NCI-H510A (cell line): ENCODE results near the gene MXRA8.

ENCODE experiments used
- DNase-seq: peaks from one replicate; lab custom pipeline; 2025; lab: John Stamatoyannopoulos, UW

MXRA8 gene

DNA sequence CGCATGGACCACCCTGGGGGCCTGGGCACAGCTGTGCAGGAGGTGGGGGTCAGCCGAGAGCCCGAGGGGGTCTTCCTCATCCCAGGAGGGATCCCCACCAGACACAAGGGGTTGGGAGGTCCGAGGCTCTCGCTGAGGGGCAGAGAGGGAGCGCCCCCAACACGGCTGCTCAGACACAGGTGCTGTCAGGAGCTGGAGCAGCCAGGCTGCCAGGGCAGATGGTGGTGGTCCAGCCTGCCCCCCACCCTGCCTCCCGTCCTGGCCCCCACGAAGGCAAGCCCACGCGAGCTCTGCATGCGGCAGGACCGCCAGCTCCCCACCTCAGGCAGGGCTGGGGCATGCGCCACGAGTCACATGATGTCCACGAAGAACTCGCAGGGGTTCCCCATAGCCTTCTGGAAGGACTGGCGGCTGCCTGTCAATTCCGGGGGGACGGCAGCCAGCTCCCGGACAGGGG, 22.5 kb downstream of the MXRA8 start:
- no peak for DNase-seq

DNA sequence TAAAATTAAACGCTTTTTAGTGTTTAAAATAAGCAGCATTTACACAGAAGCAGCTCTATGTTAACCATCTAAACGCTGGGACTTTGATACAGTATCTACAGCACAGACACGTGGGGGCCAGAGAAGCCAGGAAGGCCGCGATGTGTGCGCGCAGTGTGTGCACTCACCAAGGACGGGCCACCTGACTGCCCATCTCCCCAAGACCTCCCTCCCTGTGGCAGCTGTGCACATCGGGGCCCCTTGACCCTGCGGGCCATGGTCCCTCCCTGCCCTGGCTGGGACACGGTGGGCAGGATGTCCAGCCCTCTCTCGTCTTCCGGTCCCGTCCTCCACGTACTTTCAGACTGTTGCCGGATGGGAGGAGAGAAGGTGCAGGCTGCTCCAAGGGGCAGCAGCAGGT, 23.1 kb downstream of the MXRA8 start:
- DNase-seq = no peak

DNA sequence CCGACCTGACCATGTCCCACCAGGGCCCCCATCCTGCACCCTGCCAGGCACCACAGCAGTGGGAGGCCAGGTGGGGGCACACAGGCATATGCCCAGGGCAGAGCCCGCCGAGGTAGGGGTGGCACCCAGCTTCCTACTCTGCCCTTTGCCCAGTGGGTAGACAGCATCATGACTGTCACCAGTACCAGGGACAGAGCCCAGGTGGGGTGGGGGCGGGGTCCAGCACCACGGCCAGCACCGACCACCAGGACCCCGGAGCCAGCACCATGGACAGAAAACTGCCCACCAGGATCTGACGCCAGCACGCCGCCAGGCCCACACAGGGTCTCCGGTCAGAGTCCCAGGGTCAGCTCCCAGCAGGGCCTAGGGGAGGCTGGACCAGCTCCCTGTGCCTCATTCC, 23.5 kb downstream of the MXRA8 start:
- DNase-seq = no peak

DNA sequence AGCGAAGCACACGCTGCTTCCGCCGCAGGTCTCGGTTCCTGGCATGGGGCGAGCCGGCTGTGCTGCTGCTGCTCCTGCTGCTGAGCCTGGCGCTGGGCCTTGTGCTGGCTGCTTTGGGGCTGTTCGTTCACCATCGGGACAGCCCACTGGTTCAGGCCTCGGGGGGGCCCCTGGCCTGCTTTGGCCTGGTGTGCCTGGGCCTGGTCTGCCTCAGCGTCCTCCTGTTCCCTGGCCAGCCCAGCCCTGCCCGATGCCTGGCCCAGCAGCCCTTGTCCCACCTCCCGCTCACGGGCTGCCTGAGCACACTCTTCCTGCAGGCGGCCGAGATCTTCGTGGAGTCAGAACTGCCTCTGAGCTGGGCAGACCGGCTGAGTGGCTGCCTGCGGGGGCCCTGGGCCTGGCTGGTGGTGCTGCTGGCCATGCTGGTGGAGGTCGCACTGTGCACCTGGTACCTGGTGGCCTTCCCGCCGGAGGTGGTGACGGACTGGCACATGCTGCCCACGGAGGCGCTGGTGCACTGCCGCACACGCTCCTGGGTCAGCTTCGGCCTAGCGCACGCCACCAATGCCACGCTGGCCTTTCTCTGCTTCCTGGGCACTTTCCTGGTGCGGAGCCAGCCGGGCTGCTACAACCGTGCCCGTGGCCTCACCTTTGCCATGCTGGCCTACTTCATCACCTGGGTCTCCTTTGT, 24.7 kb downstream of the MXRA8 start:
- no peak for DNase-seq

DNA sequence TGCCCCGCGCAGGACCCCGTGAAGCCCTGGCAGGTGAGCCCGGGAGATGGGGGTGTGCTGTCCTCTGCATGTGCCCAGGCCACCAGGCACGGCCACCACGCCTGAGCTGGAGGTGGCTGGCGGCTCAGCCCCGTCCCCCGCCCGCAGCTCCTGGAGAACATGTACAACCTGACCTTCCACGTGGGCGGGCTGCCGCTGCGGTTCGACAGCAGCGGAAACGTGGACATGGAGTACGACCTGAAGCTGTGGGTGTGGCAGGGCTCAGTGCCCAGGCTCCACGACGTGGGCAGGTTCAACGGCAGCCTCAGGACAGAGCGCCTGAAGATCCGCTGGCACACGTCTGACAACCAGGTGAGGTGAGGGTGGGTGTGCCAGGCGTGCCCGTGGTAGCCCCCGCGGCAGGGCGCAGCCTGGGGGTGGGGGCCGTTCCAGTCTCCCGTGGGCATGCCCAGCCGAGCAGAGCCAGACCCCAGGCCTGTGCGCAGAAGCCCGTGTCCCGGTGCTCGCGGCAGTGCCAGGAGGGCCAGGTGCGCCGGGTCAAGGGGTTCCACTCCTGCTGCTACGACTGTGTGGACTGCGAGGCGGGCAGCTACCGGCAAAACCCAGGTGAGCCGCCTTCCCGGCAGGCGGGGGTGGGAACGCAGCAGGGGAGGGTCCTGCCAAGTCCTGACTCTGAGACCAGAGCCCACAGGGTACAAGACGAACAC, 25.4 kb downstream of the MXRA8 start:
- DNase-seq = no peak

DNA sequence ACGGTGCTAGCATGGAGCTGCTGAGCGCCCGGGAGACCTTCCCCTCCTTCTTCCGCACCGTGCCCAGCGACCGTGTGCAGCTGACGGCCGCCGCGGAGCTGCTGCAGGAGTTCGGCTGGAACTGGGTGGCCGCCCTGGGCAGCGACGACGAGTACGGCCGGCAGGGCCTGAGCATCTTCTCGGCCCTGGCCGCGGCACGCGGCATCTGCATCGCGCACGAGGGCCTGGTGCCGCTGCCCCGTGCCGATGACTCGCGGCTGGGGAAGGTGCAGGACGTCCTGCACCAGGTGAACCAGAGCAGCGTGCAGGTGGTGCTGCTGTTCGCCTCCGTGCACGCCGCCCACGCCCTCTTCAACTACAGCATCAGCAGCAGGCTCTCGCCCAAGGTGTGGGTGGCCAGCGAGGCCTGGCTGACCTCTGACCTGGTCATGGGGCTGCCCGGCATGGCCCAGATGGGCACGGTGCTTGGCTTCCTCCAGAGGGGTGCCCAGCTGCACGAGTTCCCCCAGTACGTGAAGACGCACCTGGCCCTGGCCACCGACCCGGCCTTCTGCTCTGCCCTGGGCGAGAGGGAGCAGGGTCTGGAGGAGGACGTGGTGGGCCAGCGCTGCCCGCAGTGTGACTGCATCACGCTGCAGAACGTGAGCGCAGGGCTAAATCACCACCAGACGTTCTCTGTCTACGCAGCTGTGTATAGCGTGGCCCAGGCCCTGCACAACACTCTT, 26.2 kb downstream of the MXRA8 start:
- DNase-seq = peak; percentile 63

DNA sequence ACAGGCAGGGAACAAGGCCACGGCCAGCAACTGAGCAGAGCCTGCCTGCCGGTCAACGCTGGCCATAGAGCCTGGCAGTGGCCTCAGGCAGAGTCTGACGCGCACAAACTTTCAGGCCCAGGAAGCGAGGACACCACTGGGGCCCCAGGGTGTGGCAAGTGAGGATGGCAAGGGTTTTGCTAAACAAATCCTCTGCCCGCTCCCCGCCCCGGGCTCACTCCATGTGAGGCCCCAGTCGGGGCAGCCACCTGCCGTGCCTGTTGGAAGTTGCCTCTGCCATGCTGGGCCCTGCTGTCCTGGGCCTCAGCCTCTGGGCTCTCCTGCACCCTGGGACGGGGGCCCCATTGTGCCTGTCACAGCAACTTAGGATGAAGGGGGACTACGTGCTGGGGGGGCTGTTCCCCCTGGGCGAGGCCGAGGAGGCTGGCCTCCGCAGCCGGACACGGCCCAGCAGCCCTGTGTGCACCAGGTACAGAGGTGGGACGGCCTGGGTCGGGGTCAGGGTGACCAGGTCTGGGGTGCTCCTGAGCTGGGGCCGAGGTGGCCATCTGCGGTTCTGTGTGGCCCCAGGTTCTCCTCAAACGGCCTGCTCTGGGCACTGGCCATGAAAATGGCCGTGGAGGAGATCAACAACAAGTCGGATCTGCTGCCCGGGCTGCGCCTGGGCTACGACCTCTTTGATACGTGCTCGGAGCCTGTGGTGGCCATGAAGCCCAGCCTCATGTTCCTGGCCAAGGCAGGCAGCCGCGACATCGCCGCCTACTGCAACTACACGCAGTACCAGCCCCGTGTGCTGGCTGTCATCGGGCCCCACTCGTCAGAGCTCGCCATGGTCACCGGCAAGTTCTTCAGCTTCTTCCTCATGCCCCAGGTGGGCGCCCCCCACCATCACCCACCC, 27.0 kb downstream of the MXRA8 start, which contains the start of gene TAS1R3:
TAS1R3 (plus strand) TSS at position 213 of the 898 bp plus-strand sequence; CDS start at position 279, 66 bp downstream.
- peak; percentile 63 for DNase-seq

DNA sequence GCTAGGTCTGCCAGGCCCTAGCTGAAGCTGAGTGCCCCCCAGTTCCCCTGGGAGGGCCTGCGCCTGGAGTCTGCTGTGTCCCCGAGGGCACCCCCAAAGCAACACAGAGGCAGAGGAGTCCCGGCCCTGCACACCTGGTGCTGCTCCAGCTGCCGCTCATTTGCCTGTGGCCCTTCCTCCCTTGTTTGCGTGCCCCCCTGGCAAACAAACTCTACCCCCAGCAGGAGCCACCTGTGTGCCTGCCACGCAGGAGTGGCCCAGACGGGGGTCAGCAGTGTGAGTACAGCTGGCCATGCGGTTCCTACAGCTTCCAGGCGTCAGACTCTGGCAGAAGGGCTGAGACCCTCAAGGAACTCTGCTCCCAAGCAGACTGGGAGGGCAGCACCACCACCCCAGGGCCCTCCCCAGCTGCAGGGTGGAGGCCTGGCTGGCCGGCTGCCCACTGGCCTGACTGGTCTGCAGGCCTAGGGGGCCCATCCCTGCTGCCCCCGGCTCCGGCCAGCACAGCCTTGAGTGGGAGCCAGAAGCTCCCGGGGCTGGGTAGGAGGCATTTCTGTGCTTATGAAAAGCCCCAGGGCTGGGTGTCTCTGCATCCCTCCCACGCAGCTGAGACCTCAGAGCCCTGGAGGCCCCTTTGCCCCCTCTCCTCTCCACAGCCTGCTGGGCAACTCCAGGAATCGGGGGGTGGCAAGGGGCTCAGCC, 27.8 kb downstream of the MXRA8 start:
- DNase-seq = no peak

DNA sequence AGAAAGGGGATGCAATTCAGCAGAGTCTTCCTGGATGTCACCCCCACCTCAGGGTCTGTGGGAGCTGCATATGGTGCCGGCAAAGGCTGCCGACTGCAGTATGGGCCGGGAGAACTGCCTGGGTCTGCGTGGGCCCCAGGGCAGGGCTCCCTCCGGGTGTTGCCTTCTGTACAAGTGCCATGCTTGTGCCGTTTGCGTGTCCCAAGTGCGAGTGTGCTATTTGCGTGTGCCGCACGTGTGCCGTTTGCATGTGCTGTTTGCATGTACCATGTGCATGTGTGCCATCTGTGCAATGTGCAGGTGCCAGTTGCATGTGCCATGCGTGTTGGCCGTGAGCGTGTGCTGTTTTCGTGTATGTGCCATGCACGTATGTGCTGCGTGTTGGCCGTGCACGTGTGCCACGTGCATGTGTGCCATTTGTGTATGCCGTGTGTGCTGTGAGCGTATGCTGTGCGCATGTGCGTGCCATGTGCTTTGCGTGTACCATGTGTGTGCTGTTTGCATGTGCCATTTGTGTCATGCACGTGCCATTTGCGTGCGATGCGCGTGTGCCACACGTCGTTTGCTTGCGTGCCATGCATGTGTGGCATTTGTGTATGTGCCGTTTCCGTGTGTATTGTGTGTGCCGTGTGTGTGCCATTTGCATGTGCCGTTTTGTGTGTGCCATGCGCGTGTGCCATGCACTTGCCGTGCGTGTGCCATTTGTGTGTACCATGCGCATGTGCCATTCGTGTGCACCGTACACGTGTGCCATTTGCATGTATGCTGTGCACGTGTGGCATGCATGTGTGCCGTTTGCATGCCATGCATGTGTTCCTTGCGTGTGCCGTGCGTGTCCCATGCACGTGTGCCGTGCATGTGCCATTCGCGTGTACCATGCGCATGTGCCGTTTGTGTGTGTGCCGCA, 28.8 kb downstream of the MXRA8 start:
- DNase-seq = no peak

DNA sequence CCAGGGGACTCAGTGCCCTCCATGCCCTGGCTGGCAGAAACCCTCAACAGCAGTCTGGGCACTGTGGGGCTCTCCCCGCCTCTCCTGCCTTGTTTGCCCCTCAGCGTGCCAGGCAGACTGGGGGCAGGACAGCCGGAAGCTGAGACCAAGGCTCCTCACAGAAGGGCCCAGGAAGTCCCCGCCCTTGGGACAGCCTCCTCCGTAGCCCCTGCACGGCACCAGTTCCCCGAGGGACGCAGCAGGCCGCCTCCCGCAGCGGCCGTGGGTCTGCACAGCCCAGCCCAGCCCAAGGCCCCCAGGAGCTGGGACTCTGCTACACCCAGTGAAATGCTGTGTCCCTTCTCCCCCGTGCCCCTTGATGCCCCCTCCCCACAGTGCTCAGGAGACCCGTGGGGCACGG, 30.1 kb downstream of the MXRA8 start:
- DNase-seq = no peak

DNA sequence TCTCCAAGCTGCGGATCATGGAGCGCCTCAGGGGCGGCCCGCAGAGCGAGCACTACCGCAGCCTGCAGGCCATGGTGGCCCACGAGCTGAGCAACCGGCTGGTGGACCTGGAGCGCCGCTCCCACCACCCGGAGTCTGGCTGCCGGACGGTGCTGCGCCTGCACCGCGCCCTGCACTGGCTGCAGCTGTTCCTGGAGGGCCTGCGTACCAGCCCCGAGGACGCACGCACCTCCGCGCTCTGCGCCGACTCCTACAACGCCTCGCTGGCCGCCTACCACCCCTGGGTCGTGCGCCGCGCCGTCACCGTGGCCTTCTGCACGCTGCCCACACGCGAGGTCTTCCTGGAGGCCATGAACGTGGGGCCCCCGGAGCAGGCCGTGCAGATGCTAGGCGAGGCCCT, 31.1 kb downstream of the MXRA8 start:
- no peak for DNase-seq

DNA sequence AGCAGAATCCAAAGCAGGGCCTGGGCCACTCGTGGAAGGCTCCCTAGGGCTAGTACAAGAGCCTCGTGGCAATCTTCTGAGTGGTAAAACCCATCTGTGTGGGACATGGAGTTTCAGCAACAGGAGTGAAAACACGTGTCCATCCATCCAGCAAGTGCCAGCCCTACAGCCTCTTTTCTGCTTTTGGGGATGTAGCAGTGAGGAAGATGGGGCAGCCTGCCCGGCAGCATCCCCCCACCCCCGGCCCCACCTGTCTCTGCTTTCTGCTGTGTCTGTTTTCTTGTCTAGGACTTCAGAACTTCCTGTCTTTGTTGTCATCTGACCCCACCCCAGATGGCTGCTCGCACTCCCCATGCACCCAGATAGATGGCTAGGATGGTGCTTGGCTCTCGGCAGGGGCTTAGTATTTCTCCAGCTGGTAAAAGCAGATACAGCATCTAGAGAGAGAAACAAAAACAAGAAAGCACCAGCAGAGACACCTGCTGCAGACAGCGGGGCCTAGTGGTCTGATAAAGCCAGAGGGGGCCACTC, 32.2 kb downstream of the MXRA8 start:
- DNase-seq = no peak

DNA sequence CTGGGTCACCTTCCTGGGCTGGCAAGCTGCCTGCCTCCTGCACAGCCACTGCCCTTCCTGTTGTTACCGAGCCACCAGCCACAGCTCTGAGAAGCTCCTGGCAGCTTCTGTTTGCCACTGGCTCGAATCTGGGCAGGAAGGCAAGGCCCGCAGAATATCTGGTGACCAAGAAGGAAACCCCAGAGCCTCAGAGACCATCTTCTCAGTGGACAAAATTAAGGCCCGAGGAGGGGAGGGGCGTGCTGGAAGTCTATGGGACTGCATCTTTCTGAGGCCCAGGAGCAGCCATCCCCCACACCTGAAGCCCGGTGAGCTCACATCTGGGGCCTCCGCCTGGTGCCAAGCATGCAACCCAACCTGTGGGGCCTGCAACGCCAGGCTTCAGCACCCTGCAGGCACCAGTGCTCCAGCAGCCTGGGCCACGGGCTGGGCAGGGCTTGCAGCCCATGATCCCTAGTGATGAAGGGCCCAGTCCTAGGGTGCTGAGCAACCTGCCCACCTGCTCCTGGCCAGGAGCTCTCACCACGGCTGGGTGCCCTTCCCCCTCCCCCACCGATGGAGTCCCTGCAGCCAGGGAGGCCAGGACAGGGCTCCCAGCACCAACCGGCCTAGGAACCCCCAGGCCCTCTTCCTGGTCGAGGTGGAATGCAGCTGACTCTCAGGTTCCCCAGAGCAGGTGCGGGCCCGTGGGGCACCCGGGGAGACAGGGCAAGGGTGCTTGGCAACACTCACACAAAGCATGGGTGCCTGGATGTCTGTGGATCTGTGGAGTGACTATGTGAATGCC, 32.9 kb downstream of the MXRA8 start:
- DNase-seq = no peak

DNA sequence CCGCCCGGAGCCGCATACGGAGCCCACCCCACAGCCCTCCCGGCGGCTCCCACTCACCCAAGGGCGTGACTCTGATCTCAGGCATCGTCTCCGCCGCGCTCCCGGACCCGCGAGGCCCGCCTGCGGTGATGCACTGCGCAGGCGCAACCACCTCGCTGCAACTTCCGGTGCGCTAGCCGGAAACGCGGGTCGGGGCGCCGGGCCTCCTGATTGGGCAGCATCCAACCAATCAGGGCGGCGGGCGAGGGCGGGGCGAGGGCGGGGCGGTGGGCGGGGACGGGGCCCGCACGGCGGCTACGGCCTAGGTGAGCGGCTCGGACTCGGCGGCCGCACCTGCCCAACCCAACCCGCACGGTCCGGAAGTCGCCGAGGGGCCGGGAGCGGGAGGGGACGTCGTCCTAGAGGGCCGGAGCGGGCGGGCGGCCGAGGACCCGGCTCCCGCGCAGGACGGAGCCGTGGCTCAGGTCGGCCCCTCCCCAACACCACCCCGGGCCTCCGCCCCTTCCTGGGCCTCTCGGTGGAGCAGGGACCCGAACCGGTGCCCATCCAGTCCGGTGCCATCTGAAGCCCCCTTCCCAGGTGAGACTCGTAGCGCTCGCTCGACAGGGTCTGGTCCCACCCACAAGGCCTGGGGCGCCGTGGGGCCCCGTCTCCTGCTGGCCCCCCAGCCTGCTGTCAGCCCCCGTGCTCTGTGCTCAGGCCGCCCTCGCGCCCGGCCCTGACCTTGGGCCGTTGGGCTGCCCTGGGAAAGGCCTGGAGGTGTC, 33.6 kb downstream of the MXRA8 start, which contains the start of the genes CPTP and INTS11:
CPTP (plus strand) TSS at position 279 of the 764 bp plus-strand sequence. CDS start 2,109 bp downstream, outside the sequence.
INTS11 (minus strand) TSS at position 137 of the 764 bp plus-strand sequence; CDS start at position 85, 52 bp downstream.
- DNase-seq = peak; percentile 98

DNA sequence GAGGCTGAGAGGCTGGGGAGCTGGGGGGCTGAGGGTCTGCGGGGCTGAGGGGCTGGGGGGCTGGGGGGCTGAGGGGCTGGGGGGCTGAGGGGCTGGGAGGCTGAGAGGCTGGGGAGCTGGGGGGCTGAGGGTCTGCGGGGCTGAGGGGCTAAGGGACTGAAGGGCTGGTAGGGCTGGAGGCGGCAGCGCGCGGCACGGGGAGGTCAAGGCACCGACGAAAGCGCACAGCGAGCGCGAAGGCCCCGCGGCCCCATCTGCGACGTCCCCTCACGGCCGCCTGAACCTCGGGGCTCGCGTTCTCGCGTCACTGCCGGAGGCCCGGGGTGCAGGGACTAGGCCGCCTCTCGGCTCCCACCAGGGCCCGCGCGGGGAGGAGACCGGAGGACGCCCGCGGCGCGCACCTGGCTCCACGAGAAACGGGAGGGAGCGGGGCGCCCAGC, 34.3 kb downstream of the MXRA8 start:
- DNase-seq = no peak

DNA sequence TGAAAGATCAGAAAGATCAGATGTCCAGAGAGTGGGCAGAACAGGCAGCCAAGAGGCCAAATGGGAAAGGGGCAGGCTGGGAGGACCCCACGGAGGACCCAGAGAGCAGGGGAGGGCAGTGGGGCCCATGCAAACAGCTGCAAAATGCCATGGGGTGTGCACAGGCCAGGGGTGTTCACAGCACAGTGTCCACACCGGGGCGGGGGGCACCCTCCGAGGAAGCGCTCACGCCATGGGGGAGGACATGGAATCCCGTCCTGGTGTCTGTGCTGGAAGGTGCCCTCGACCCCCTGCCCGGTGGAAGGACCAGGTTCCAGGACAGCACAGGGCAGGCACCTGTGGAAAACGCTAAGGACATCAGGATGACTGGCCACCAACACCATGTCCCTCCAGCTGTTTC, 35.4 kb downstream of the MXRA8 start:
- no peak for DNase-seq

DNA sequence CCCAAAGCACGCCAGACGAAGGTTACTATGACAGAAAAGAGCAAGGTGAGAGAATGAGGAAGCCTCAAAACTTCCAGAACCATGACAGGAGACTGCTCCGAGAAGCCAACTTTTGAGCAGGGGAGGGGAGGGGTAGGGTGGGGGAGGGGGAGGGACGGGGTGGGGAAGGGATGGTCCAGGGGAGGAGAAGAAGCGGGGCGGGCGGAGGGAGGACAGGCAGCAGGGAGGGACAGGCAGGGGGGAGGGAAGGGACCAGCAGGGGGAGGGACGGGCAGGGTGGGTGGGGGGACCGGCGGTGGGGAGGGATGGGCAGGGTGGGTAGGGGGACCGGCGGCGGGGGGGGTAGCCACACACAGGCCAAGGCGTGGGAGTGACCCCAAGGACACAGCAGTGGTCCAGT, 35.9 kb downstream of the MXRA8 start:
- no peak for DNase-seq

DNA sequence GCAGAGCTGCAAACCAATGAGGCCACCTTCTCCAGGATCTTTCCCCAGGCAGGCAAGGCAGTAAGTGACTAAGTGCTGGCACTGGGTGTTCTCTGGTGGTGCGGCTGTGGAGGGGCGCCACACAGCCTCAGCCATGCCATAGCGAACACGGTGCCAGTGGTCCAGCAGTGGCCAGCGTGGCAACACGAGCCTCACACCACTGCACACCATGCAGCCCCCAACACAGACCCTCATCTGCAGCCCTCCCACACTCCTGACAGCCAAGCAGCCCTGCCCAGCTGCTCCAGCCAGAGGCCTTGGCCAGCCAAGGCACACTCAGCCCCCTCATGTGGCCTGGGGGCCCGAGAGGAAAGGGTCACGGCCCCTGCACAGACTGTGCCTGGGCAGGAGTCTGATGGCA, 36.9 kb downstream of the MXRA8 start:
- no peak for DNase-seq
